Measurements from ENCODE around the gene NPFFR2. TPM values are rescaled to one million over a fixed set of nuclear protein-coding genes. Genes with fewer than 3 reads are reported as not detected.

NPFFR2 gene
- total and polyA plus RNA-seq, 2 of the 13 experiments (the other 11 are each of a cell fraction or from before 2014, with no cell fraction given), result not detected

DNA sequence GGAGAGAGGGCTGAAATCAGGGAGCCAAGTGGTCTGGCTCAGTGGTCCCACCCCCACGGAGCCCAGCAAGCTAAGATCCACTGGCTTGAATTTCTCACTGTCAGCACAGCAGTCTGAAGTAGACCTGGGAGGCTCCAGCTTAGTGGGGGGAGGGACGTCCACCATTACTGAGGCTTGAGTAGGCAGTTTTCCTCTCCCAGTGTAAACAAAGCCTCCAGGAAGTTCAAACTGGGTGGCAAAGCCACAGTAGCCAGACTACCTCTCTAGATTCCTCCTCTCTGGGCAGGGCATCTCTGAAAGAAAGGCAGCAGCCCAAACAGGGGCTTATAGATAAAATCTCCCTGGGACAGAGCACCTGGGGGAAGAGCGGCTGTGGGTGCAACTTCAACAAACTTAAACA, 88.1 kb downstream of the NPFFR2 start:
- WGBS (ENCODE audit: low lambda C conversion rate), result 45% methylated on average over 2 of the region's 3 CpGs
- BruUV-seq (replicated peaks), result no TSS peak
- Histone ChIP-seq H3K9ac (ENCODE audit: insufficient read depth, low read depth, low read length) (no peak overlapping the region), H3K4me2 (ENCODE audit: low read depth, low read length) (no peak overlapping the region), H3K36me3 (replicated peaks in 1 of 2; ENCODE audit: control insufficient read depth in 1 of 2, insufficient read depth in 2 of 2, low read length in 2 of 2) (no peaks in the 10 kb centered on the region), H3K9me3 (ENCODE audit: low read length) (no peaks in the 10 kb centered on the region), H3K4me1 (ENCODE audit: insufficient read depth, low read length) (no peaks in the 10 kb centered on the region), H3K27ac (ENCODE audit: extremely low read length, insufficient read depth, low read length) (no peak overlapping the region), H2AFZ (ENCODE audit: low read length) (no peak overlapping the region), H3K4me3 (replicated peaks in 1 of 3; ENCODE audit: insufficient read depth in 1 of 3, low read depth in 2 of 3, low read length in 3 of 3) (no peak overlapping the region), H4K20me1 (ENCODE audit: insufficient read depth, low read length) (no peaks in the 10 kb centered on the region), H3K27me3 (ENCODE audit: control insufficient read depth in 1 of 2, insufficient read depth in 2 of 2, low read length in 2 of 2) (no peaks in the 10 kb centered on the region), H3K79me2 (ENCODE audit: insufficient read depth, low read length) (no peaks in the 10 kb centered on the region)
- TF ChIP-seq ZNF720 (CRISPR knock-in tag; IDR thresholded peaks at IDR 0.05) (no peak), ZNF775 (CRISPR knock-in tag; IDR thresholded peaks at IDR 0.05; ENCODE audit: borderline replicate concordance) (no peak), KAT2B (IDR thresholded peaks at IDR 0.05; ENCODE audit: borderline replicate concordance, low read depth, low read length) (no peak), GABPB1 (CRISPR knock-in tag; IDR thresholded peaks at IDR 0.05) (no peak), ZNF772 (CRISPR knock-in tag; IDR thresholded peaks at IDR 0.05) (no peak), ZNF414 (CRISPR knock-in tag; IDR thresholded peaks at IDR 0.05) (no peak), CEBPG (CRISPR knock-in tag; IDR thresholded peaks at IDR 0.05) (no peak), ZNF232 (CRISPR knock-in tag; IDR thresholded peaks at IDR 0.05; ENCODE audit: borderline replicate concordance) (no peak), RFXANK (CRISPR knock-in tag; IDR thresholded peaks at IDR 0.05) (no peak), ZNF615 (CRISPR knock-in tag; IDR thresholded peaks at IDR 0.05; ENCODE audit: borderline replicate concordance) (no peak), TCF12 (IDR thresholded peaks at IDR 0.05) (no peak), TCF12 (CRISPR knock-in tag; IDR thresholded peaks at IDR 0.05) (no peak)
- TF ChIP-seq, protein P1, sequence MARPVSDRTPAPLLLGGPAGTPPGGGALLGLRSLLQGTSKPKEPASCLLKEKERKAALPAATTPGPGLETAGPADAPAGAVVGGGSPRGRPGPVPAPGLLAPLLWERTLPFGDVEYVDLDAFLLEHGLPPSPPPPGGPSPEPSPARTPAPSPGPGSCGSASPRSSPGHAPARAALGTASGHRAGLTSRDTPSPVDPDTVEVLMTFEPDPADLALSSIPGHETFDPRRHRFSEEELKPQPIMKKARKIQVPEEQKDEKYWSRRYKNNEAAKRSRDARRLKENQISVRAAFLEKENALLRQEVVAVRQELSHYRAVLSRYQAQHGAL (CRISPR knock-in tag; IDR thresholded peaks at IDR 0.05; ENCODE audit: not compliant biosample characterization), result no peak
- TF ChIP-seq, protein P2, sequence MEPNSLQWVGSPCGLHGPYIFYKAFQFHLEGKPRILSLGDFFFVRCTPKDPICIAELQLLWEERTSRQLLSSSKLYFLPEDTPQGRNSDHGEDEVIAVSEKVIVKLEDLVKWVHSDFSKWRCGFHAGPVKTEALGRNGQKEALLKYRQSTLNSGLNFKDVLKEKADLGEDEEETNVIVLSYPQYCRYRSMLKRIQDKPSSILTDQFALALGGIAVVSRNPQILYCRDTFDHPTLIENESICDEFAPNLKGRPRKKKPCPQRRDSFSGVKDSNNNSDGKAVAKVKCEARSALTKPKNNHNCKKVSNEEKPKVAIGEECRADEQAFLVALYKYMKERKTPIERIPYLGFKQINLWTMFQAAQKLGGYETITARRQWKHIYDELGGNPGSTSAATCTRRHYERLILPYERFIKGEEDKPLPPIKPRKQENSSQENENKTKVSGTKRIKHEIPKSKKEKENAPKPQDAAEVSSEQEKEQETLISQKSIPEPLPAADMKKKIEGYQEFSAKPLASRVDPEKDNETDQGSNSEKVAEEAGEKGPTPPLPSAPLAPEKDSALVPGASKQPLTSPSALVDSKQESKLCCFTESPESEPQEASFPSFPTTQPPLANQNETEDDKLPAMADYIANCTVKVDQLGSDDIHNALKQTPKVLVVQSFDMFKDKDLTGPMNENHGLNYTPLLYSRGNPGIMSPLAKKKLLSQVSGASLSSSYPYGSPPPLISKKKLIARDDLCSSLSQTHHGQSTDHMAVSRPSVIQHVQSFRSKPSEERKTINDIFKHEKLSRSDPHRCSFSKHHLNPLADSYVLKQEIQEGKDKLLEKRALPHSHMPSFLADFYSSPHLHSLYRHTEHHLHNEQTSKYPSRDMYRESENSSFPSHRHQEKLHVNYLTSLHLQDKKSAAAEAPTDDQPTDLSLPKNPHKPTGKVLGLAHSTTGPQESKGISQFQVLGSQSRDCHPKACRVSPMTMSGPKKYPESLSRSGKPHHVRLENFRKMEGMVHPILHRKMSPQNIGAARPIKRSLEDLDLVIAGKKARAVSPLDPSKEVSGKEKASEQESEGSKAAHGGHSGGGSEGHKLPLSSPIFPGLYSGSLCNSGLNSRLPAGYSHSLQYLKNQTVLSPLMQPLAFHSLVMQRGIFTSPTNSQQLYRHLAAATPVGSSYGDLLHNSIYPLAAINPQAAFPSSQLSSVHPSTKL (CRISPR knock-in tag; IDR thresholded peaks at IDR 0.05), result no peak
- CTCF ChIA-PET (ENCODE audit: low intra/inter-chr PET ratio, low total read pairs), result no interaction called here
- DNase-seq (ENCODE audit: low spot score) (no peak), FAIRE-seq (no peak), ATAC-seq (no peak)
- intact Hi-C loops (cut with micrococcal nuclease; ENCODE audit: unreplicated experiment) (no loop called here), in situ Hi-C loops (cut with HindIII; ENCODE audit: extremely low pct_ligation_motif_present, low pct_unique_long_range_greater_than_20kb) (no loop called here)
- POLR2A ChIA-PET, result no interaction called here
